ENCODE measurements around the gene NR5A1.

Gene NR5A1

GRCh38 chr9:124506931-124507879, at the start of gene NR5A1:
Gene NR5A1, minus strand, starts transcription at chr9:124507399. Its CDS starts 4,004 bp downstream, at chr9:124503395.
- no peak for DNase-seq (ENCODE audit: low read depth)

GRCh38 chr9:124555043-124555442, 47.8 kb upstream of the NR5A1 start:
- no peak for DNase-seq (ENCODE audit: low read depth)

GRCh38 chr9:124553738-124554137, 46.5 kb upstream of the NR5A1 start:
- no peak for DNase-seq (ENCODE audit: low read depth)

- DNase-seq (ENCODE audit: low read depth): no peak
Measured at GRCh38 chr9:124552273-124552605, 45.0 kb upstream of the NR5A1 start.

GRCh38 chr9:124551472-124552272, 44.5 kb upstream of the NR5A1 start:
- DNase-seq (ENCODE audit: low read depth): peak; percentile 24

GRCh38 chr9:124550072-124550471, 42.9 kb upstream of the NR5A1 start:
- DNase-seq (ENCODE audit: low read depth): no peak

- DNase-seq (ENCODE audit: low read depth): no peak
Measured at GRCh38 chr9:124549016-124549415, 41.8 kb upstream of the NR5A1 start.

GRCh38 chr9:124544535-124544934, 37.3 kb upstream of the NR5A1 start:
- no peak for DNase-seq (ENCODE audit: low read depth)

- DNase-seq (ENCODE audit: low read depth): no peak
Measured at GRCh38 chr9:124541824-124542223, 34.6 kb upstream of the NR5A1 start.

- DNase-seq (ENCODE audit: low read depth): no peak
Measured at GRCh38 chr9:124537926-124538325, 30.7 kb upstream of the NR5A1 start.

GRCh38 chr9:124535846-124536245, 28.6 kb upstream of the NR5A1 start:
- DNase-seq (ENCODE audit: low read depth): no peak

GRCh38 chr9:124532897-124533296, 25.7 kb upstream of the NR5A1 start:
- DNase-seq (ENCODE audit: low read depth): no peak

GRCh38 chr9:124531115-124531514, 23.9 kb upstream of the NR5A1 start:
- DNase-seq (ENCODE audit: low read depth): no peak

GRCh38 chr9:124530246-124530645, 23.0 kb upstream of the NR5A1 start:
- DNase-seq (ENCODE audit: low read depth): no peak

- peak; percentile 38 for DNase-seq (ENCODE audit: low read depth)
Measured at GRCh38 chr9:124527781-124528180, 20.6 kb upstream of the NR5A1 start.

- DNase-seq (ENCODE audit: low read depth): no peak
Measured at GRCh38 chr9:124526174-124526573, 19.0 kb upstream of the NR5A1 start.

GRCh38 chr9:124522121-124523098, 15.2 kb upstream of the NR5A1 start:
- DNase-seq (ENCODE audit: low read depth): no peak

GRCh38 chr9:124521142-124521541, 13.9 kb upstream of the NR5A1 start:
- no peak for DNase-seq (ENCODE audit: low read depth)

- no peak for DNase-seq (ENCODE audit: low read depth)
Measured at GRCh38 chr9:124520206-124520596, 13.0 kb upstream of the NR5A1 start.

GRCh38 chr9:124518116-124518515, 10.9 kb upstream of the NR5A1 start:
- no peak for DNase-seq (ENCODE audit: low read depth)

- DNase-seq (ENCODE audit: low read depth): no peak
Measured at GRCh38 chr9:124517600-124517999, 10.4 kb upstream of the NR5A1 start.

GRCh38 chr9:124514874-124515273, 7.7 kb upstream of the NR5A1 start:
- DNase-seq (ENCODE audit: low read depth): no peak
